ENCODE data around the gene AHCYL1.

DNA sequence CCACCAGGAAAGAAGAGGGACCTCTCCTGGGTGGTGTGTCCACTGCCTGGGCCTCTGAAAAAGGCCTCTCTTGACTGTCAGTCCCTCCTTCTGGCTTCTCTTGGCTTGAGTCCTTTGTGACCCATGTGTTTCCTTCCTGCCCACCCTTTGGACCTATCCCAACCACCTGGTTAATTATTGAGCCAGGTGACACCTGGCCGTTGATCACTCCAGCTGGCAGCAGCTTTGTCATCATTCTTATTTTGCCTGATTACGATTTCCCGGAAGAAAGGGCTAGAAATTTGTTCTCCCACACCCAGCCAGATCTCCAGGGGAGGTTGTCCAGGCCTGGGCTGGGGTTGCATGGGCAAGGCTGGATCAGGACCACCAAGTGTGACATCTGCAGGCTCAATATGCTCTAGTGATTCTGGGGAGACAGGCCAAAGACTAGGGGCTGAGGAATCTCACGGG lies 49.1 kb upstream of the AHCYL1 start:
- TF ChIP-seq, protein P1, sequence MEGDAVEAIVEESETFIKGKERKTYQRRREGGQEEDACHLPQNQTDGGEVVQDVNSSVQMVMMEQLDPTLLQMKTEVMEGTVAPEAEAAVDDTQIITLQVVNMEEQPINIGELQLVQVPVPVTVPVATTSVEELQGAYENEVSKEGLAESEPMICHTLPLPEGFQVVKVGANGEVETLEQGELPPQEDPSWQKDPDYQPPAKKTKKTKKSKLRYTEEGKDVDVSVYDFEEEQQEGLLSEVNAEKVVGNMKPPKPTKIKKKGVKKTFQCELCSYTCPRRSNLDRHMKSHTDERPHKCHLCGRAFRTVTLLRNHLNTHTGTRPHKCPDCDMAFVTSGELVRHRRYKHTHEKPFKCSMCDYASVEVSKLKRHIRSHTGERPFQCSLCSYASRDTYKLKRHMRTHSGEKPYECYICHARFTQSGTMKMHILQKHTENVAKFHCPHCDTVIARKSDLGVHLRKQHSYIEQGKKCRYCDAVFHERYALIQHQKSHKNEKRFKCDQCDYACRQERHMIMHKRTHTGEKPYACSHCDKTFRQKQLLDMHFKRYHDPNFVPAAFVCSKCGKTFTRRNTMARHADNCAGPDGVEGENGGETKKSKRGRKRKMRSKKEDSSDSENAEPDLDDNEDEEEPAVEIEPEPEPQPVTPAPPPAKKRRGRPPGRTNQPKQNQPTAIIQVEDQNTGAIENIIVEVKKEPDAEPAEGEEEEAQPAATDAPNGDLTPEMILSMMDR (conservative IDR thresholded peaks at IDR 0.05; ENCODE audit: low read depth, low read length): no peak
- no peak for TF ChIP-seq EZH2 (IDR thresholded peaks at IDR 0.05; ENCODE audit: borderline replicate concordance, low read depth, low read length, poor library complexity, severe bottlenecking)

Measured in A673 (cell line).